GM23338 (cell line): ENCODE results near the gene SLC41A3. TPM values are rescaled to one million over a fixed set of nuclear protein-coding genes. Genes with fewer than 3 reads are reported as not detected.

Experiments used
- ATAC-seq: fragments of 200-7000 bp; cut with Tn5 transposase; 3 replicates; pipeline ENCODE4 v1.9.1; 2020
- DNase-seq: peaks from one replicate; pipeline ENCODE4 v3.0.0-alpha.2; 2015; ENCODE audit warnings: low spot score
- H2AFZ ChIP-seq: fragments of 200-600 bp; sonication (generic); 2 replicates; pipeline ENCODE4 v1.8.0; 2016; ENCODE audit warnings: antibody characterized with exemption, mild to moderate bottlenecking, moderate library complexity
- H3F3A ChIP-seq: fragments of 200-600 bp; sonication (generic); replicated peaks from 2 replicates; pipeline ENCODE4 v1.8.0; 2017; ENCODE audit warnings: antibody characterized with exemption, mixed run types, low read depth
- H3K27ac ChIP-seq: fragments of 200-600 bp; sonication (generic); 2 replicates; pipeline ENCODE4 v1.6.1; 2016; ENCODE audit warnings: low read depth
- H3K27me3 ChIP-seq: fragments of 200-600 bp; sonication (generic); 2 replicates; pipeline ENCODE4 v1.8.0; 2016; ENCODE audit warnings: mild to moderate bottlenecking, mixed run types, moderate library complexity; ENCODE audit not compliant: insufficient read depth
- H3K36me3 ChIP-seq: fragments of 200-600 bp; sonication (generic); 2 replicates; pipeline ENCODE4 v1.8.0; 2016; ENCODE audit warnings: mild to moderate bottlenecking; ENCODE audit not compliant: insufficient read depth
- H3K4me1 ChIP-seq: fragments of 200-600 bp; sonication (generic); 2 replicates; pipeline ENCODE4 v1.8.0; 2016; ENCODE audit warnings: mild to moderate bottlenecking, moderate library complexity; ENCODE audit not compliant: insufficient read depth
- H3K4me2 ChIP-seq: fragments of 200-600 bp; sonication (generic); 2 replicates; pipeline ENCODE4 v1.7.1; 2017; ENCODE audit warnings: mixed run types
- H3K4me3 ChIP-seq: fragments of 200-600 bp; sonication (generic); 2 replicates; pipeline ENCODE4 v1.6.1; 2016; ENCODE audit warnings: mixed run types
- H3K79me2 ChIP-seq: fragments of 200-600 bp; sonication (generic); replicated peaks from 2 replicates; pipeline ENCODE4 v1.8.0; 2017; ENCODE audit warnings: mild to moderate bottlenecking; ENCODE audit not compliant: insufficient read depth
- H3K9me2 ChIP-seq: fragments of 200-600 bp; sonication (generic); 2 replicates; pipeline ENCODE4 v1.8.0; 2017; ENCODE audit not compliant: insufficient read depth
- H4K20me1 ChIP-seq: fragments of 200-600 bp; sonication (generic); replicated peaks from 2 replicates; pipeline ENCODE4 v1.8.0; 2017; ENCODE audit warnings: mild to moderate bottlenecking; ENCODE audit not compliant: insufficient read depth
- H3K27ac Mint-ChIP-seq: 2 replicates; pipeline ENCODE4 v1.8.0; 2020; ENCODE audit warnings: inconsistent platforms, mild to moderate bottlenecking, moderate library complexity, mixed read lengths
- H3K27me3 Mint-ChIP-seq: 3 replicates; pipeline ENCODE4 v1.8.0; 2022; ENCODE audit warnings: low read depth, mild to moderate bottlenecking, moderate library complexity, mixed read lengths, inconsistent platforms; ENCODE audit not compliant: insufficient read depth, poor library complexity
- H3K36me3 Mint-ChIP-seq: 3 replicates; pipeline ENCODE4 v1.8.0; 2021; ENCODE audit warnings: low read depth, mild to moderate bottlenecking, inconsistent platforms, moderate library complexity, mixed read lengths
- H3K4me1 Mint-ChIP-seq: 3 replicates; pipeline ENCODE4 v1.8.0; 2020; ENCODE audit warnings: mild to moderate bottlenecking, inconsistent platforms, mixed read lengths
- H3K4me3 Mint-ChIP-seq: 3 replicates; pipeline ENCODE4 v1.8.0; 2021; ENCODE audit warnings: moderate library complexity, mild to moderate bottlenecking, inconsistent platforms, mixed read lengths
- H3K9me3 Mint-ChIP-seq: 3 replicates; pipeline ENCODE4 v1.8.0; 2020; ENCODE audit warnings: moderate library complexity, mild to moderate bottlenecking, inconsistent platforms, mixed read lengths
- CREB1 ChIP-seq: fragments of 250-450 bp; sonication (Bioruptor Pico); IDR thresholded peaks from 2 replicates; pipeline ENCODE4 v1.5.0; 2020; ENCODE audit warnings: low read depth, mild to moderate bottlenecking, moderate library complexity
- CTCF ChIP-seq, 2 experiments: fragments of 200-600 bp in 1 of 2; sonication (generic) in 1 of 2; conservative IDR thresholded peaks; 2 replicates each; pipeline versions ENCODE4 v1.5.1 to v1.6.1; 2016 to 2017; ENCODE audit warnings: antibody characterized with exemption in 2 of 2, low read depth in 2 of 2, mild to moderate bottlenecking in 2 of 2, moderate library complexity in 1 of 2
- ETS1 ChIP-seq: IDR thresholded peaks from 2 replicates; pipeline ENCODE4 v1.6.1; 2016; ENCODE audit warnings: antibody characterized with exemption
- EZH2 ChIP-seq: fragments of 200-600 bp; sonication (generic); IDR thresholded peaks from one replicate; pipeline ENCODE4 v1.8.0; 2017; ENCODE audit warnings: antibody characterized with exemption, mild to moderate bottlenecking, low read depth; ENCODE audit not compliant: unreplicated experiment
- EZH2phosphoT487 ChIP-seq: fragments of 200-600 bp; sonication (generic); IDR thresholded peaks from one replicate; pipeline ENCODE4 v1.8.1; 2018; ENCODE audit warnings: antibody characterized with exemption; ENCODE audit not compliant: unreplicated experiment
- JUNB ChIP-seq: IDR thresholded peaks from one replicate; pipeline ENCODE4 v1.6.1; 2016; ENCODE audit warnings: antibody characterized with exemption; ENCODE audit not compliant: unreplicated experiment
- NANOG ChIP-seq: IDR thresholded peaks from 2 replicates; pipeline ENCODE4 v1.6.1; 2016; ENCODE audit warnings: antibody characterized with exemption, borderline replicate concordance
- POLR2AphosphoS5 ChIP-seq: IDR thresholded peaks from 2 replicates; pipeline ENCODE4 v1.6.1; 2016; ENCODE audit warnings: antibody characterized with exemption, low read depth
- REST ChIP-seq: IDR thresholded peaks from one replicate; pipeline ENCODE4 v1.6.1; 2018; ENCODE audit warnings: antibody characterized with exemption; ENCODE audit not compliant: unreplicated experiment
- STAT1 ChIP-seq: IDR thresholded peaks from one replicate; pipeline ENCODE4 v1.6.1; 2016; ENCODE audit warnings: antibody characterized with exemption; ENCODE audit not compliant: unreplicated experiment
- ZNF114 ChIP-seq: fragments of 250-450 bp; sonication (Bioruptor Pico); IDR thresholded peaks from 2 replicates; pipeline ENCODE4 v1.5.0; 2020; ENCODE audit warnings: mild to moderate bottlenecking, moderate library complexity
- ZNF331 ChIP-seq: fragments of 250-450 bp; sonication (Bioruptor Pico); IDR thresholded peaks from 2 replicates; pipeline ENCODE4 v1.5.0; 2020; ENCODE audit warnings: low read depth, mild to moderate bottlenecking, moderate library complexity
- polyA plus RNA-seq: library from polyadenylated mRNA; unstranded; fragments of >200 nt; fragmentation: Nextera tagmentation; extraction: Ambion mirVana; gene quantifications from 2 replicates; pipeline ENCODE4 v1.2.1, GENCODE V29; 2016
- total RNA-seq: library from RNA; depleted of rRNA; stranded (reverse); fragments of >200 nt; shearing (Covaris generic); gene quantifications from 2 replicates; pipeline ENCODE4 v1.2.3, GENCODE V29; 2014
- TF ChIP-seq, protein P1 (sequence below): fragments of 250-450 bp; sonication (Bioruptor Pico); IDR thresholded peaks from 2 replicates; pipeline ENCODE4 v1.5.0; 2020; ENCODE audit warnings: mild to moderate bottlenecking, moderate library complexity

Gene SLC41A3
- total and polyA plus RNA-seq, 2 experiments from 2014 or later: 12.1 to 29.8 TPM

DNA sequence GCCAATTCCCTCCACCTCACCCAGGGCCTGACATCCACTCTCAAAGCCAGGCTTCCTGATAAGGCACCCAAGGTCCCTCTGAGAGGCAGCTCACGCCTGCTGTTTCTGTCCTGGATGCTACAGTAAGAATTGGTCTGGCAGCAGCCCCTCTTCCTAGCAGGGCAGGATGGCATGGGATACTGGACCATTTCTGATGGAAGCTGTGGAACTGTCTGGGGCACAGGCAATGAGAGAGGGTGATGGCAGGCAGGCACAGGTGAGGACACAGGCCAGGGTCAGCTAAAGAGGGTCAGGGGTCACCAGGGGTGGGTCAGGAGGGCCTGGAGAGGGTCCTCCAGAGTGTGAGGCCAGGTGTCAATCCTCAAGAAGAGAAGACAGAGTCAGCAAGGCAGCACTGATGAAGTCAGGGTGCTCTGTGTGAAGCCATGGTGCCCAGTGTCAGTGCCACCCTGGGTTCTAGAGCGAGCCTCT is 41.9 kb upstream of the SLC41A3 start:
- no peaks in the 10 kb centered on the region; the same call in 1 of the 2 replicates for H3K4me1 ChIP-seq
- H3K27me3 ChIP-seq: no peaks in the 10 kb centered on the region
- H4K20me1 ChIP-seq: no peaks in the 10 kb centered on the region
- no peaks in the 10 kb centered on the region for H3K36me3 ChIP-seq
- H2AFZ ChIP-seq: no peak overlapping the region
- no peak overlapping the region for H3K27ac Mint-ChIP-seq
- H3K4me3 Mint-ChIP-seq: no peak overlapping the region
- H3K27ac ChIP-seq: no peak overlapping the region
- no peak overlapping the region for H3K4me3 ChIP-seq
- no peak overlapping the region for H3K4me2 ChIP-seq
- H3K79me2 ChIP-seq: no peaks in the 10 kb centered on the region
- no peaks in the 10 kb centered on the region for H3K9me3 Mint-ChIP-seq
- H3K9me2 ChIP-seq: no peaks in the 10 kb centered on the region
- ATAC-seq: no peak
- H3F3A ChIP-seq: no peaks in the 10 kb centered on the region
- DNase-seq: no peak
- TF ChIP-seq EZH2 (no peak), ETS1 (no peak), ZNF114 (no peak), REST (no peak), CREB1 (CRISPR knock-in tag) (no peak), EZH2phosphoT487 (no peak), ZNF331 (CRISPR knock-in tag) (no peak), POLR2AphosphoS5 (no peak), STAT1 (no peak), NANOG (no peak), CTCF (conservative IDR thresholded peaks at IDR 0.05; ENCODE audit: low read depth in 2 of 2) (no peak), JUNB (no peak)
- TF ChIP-seq, protein P1, sequence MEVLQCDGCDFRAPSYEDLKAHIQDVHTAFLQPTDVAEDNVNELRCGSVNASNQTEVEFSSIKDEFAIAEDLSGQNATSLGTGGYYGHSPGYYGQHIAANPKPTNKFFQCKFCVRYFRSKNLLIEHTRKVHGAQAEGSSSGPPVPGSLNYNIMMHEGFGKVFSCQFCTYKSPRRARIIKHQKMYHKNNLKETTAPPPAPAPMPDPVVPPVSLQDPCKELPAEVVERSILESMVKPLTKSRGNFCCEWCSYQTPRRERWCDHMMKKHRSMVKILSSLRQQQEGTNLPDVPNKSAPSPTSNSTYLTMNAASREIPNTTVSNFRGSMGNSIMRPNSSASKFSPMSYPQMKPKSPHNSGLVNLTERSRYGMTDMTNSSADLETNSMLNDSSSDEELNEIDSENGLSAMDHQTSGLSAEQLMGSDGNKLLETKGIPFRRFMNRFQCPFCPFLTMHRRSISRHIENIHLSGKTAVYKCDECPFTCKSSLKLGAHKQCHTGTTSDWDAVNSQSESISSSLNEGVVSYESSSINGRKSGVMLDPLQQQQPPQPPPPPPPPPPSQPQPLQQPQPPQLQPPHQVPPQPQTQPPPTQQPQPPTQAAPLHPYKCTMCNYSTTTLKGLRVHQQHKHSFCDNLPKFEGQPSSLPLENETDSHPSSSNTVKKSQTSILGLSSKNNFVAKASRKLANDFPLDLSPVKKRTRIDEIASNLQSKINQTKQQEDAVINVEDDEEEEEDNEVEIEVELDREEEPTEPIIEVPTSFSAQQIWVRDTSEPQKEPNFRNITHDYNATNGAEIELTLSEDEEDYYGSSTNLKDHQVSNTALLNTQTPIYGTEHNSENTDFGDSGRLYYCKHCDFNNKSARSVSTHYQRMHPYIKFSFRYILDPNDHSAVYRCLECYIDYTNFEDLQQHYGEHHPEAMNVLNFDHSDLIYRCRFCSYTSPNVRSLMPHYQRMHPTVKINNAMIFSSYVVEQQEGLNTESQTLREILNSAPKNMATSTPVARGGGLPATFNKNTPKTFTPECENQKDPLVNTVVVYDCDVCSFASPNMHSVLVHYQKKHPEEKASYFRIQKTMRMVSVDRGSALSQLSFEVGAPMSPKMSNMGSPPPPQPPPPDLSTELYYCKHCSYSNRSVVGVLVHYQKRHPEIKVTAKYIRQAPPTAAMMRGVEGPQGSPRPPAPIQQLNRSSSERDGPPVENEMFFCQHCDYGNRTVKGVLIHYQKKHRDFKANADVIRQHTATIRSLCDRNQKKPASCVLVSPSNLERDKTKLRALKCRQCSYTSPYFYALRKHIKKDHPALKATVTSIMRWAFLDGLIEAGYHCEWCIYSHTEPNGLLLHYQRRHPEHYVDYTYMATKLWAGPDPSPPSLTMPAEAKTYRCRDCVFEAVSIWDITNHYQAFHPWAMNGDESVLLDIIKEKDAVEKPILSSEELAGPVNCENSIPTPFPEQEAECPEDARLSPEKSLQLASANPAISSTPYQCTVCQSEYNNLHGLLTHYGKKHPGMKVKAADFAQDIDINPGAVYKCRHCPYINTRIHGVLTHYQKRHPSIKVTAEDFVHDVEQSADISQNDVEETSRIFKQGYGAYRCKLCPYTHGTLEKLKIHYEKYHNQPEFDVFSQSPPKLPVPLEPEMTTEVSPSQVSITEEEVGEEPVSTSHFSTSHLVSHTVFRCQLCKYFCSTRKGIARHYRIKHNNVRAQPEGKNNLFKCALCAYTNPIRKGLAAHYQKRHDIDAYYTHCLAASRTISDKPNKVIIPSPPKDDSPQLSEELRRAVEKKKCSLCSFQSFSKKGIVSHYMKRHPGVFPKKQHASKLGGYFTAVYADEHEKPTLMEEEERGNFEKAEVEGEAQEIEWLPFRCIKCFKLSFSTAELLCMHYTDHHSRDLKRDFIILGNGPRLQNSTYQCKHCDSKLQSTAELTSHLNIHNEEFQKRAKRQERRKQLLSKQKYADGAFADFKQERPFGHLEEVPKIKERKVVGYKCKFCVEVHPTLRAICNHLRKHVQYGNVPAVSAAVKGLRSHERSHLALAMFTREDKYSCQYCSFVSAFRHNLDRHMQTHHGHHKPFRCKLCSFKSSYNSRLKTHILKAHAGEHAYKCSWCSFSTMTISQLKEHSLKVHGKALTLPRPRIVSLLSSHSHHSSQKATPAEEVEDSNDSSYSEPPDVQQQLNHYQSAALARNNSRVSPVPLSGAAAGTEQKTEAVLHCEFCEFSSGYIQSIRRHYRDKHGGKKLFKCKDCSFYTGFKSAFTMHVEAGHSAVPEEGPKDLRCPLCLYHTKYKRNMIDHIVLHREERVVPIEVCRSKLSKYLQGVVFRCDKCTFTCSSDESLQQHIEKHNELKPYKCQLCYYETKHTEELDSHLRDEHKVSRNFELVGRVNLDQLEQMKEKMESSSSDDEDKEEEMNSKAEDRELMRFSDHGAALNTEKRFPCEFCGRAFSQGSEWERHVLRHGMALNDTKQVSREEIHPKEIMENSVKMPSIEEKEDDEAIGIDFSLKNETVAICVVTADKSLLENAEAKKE (CRISPR knock-in tag): no peak
- H3K4me1 Mint-ChIP-seq: peaks cover 20% of the 10 kb centered on the region
- peaks cover 12% of the 10 kb centered on the region for H3K27me3 Mint-ChIP-seq
- H3K36me3 Mint-ChIP-seq: no peaks in the 10 kb centered on the region
